Measurements from ENCODE around the gene GALNTL6. TPM values are rescaled to one million over a fixed set of nuclear protein-coding genes. Genes with fewer than 3 reads are reported as not detected.

GALNTL6 gene
- total RNA-seq, 4 donors from 2014 or later, result 0.82 to 0.95 TPM; not detected in 2

- 57 to 81% methylated on average over 1 to 15 of the region's 15 CpGs for WGBS, 2 donors (ENCODE audit: low coverage in 1 of 2)
- TF ChIP-seq, protein P1, sequence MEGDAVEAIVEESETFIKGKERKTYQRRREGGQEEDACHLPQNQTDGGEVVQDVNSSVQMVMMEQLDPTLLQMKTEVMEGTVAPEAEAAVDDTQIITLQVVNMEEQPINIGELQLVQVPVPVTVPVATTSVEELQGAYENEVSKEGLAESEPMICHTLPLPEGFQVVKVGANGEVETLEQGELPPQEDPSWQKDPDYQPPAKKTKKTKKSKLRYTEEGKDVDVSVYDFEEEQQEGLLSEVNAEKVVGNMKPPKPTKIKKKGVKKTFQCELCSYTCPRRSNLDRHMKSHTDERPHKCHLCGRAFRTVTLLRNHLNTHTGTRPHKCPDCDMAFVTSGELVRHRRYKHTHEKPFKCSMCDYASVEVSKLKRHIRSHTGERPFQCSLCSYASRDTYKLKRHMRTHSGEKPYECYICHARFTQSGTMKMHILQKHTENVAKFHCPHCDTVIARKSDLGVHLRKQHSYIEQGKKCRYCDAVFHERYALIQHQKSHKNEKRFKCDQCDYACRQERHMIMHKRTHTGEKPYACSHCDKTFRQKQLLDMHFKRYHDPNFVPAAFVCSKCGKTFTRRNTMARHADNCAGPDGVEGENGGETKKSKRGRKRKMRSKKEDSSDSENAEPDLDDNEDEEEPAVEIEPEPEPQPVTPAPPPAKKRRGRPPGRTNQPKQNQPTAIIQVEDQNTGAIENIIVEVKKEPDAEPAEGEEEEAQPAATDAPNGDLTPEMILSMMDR (IDR thresholded peaks at IDR 0.05), result no peak
- TF ChIP-seq POLR2A (IDR thresholded peaks at IDR 0.05) (no peak), POLR2AphosphoS5 (IDR thresholded peaks at IDR 0.05) (no peak), EP300 (IDR thresholded peaks at IDR 0.05; ENCODE audit: low read depth) (no peak)
- DNase-seq, result no peak
- in situ Hi-C loops (cut with MboI; ENCODE audit: low pct_ligation_motif_present in 1 of 4, low pct_unique_long_range_greater_than_20kb in 1 of 4, low sequenced_read_pairs in 3 of 4), result no loop called here
- Histone ChIP-seq H3K27ac (no peak overlapping the region), H3K36me3 (no peaks in the 10 kb centered on the region), H3K4me3 (no peak overlapping the region), H3K27me3 (no peaks in the 10 kb centered on the region), H3K9me3 (no peaks in the 10 kb centered on the region), H3K4me1 (no peaks in the 10 kb centered on the region)
- intact Hi-C loops (cut with DNase I; ENCODE audit: low total_unique reads), result no loop called here
These were observed 342.7 kb downstream of the GALNTL6 start for GRCh38 chr4:172155838-172156345.

GRCh38 chr4:172157946-172158345 lies 344.7 kb downstream of the GALNTL6 start:
- no peak overlapping the region for H3K4me3 ChIP-seq
- no peak overlapping the region for H3K27ac ChIP-seq
- no peaks in the 10 kb centered on the region for H3K27me3 ChIP-seq
- TF ChIP-seq POLR2A (IDR thresholded peaks at IDR 0.05) (no peak), POLR2AphosphoS5 (IDR thresholded peaks at IDR 0.05) (no peak), EP300 (IDR thresholded peaks at IDR 0.05; ENCODE audit: low read depth) (no peak)
- TF ChIP-seq, protein P1 (IDR thresholded peaks at IDR 0.05), result no peak
- H3K4me1 ChIP-seq, result no peaks in the 10 kb centered on the region
- no peaks in the 10 kb centered on the region for H3K36me3 ChIP-seq
- intact Hi-C loops (cut with DNase I; ENCODE audit: low total_unique reads) (no loop called here), in situ Hi-C loops (cut with MboI; ENCODE audit: low pct_ligation_motif_present in 1 of 4, low pct_unique_long_range_greater_than_20kb in 1 of 4, low sequenced_read_pairs in 3 of 4) (no loop called here)
- H3K9me3 ChIP-seq, result no peaks in the 10 kb centered on the region
- WGBS, 2 donors (ENCODE audit: low coverage in 1 of 2), result 52 to 55% methylated on average over 2 of the region's 2 CpGs
- DNase-seq, result no peak

DNA sequence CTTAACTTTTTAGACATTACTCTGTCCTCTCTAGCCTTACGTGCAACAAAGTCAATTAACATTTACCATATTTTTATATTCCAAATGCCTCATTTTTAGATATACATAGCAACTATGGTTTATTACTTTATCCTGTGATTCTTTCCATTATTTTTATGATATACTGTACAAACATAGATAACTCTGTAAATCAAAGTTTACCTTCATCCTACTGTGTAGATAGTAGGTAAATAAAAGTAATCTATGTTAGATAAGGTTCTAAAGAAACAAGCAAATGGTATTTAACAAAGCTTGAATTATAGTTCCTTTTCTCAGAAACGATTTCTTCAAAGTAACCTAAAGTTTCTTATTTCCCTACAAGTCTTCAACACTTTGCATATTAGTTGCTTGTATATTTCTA lies 350.0 kb downstream of the GALNTL6 start:
- Histone ChIP-seq H3K9me3 (no peaks in the 10 kb centered on the region), H3K27me3 (no peaks in the 10 kb centered on the region), H3K4me1 (no peaks in the 10 kb centered on the region), H3K36me3 (no peaks in the 10 kb centered on the region), H3K4me3 (no peak overlapping the region), H3K27ac (no peak overlapping the region)
- TF ChIP-seq POLR2A (IDR thresholded peaks at IDR 0.05) (no peak), EP300 (IDR thresholded peaks at IDR 0.05; ENCODE audit: low read depth) (no peak), POLR2AphosphoS5 (IDR thresholded peaks at IDR 0.05) (no peak)
- TF ChIP-seq, protein P1 (IDR thresholded peaks at IDR 0.05), result no peak
- 41 to 53% methylated on average over 2 of the region's 2 CpGs for WGBS, 2 donors (ENCODE audit: low coverage in 1 of 2)
- intact Hi-C loops (cut with DNase I; ENCODE audit: low total_unique reads), result no loop called here
- in situ Hi-C loops (cut with MboI; ENCODE audit: low pct_ligation_motif_present in 1 of 4, low pct_unique_long_range_greater_than_20kb in 1 of 4, low sequenced_read_pairs in 3 of 4), result no loop called here
- DNase-seq, result no peak

GRCh38 chr4:172168888-172169287 lies 355.7 kb downstream of the GALNTL6 start:
- no peaks in the 10 kb centered on the region for H3K4me1 ChIP-seq
- H3K9me3 ChIP-seq, result no peaks in the 10 kb centered on the region
- no peak for DNase-seq
- TF ChIP-seq, protein P1 (IDR thresholded peaks at IDR 0.05), result no peak
- TF ChIP-seq POLR2A (IDR thresholded peaks at IDR 0.05) (no peak), POLR2AphosphoS5 (IDR thresholded peaks at IDR 0.05) (no peak), EP300 (IDR thresholded peaks at IDR 0.05; ENCODE audit: low read depth) (no peak)
- no peaks in the 10 kb centered on the region for H3K36me3 ChIP-seq
- 59 to 75% methylated on average over 2 of the region's 2 CpGs for WGBS, 2 donors (ENCODE audit: low coverage in 1 of 2)
- H3K27me3 ChIP-seq, result no peaks in the 10 kb centered on the region
- no peak overlapping the region for H3K27ac ChIP-seq
- no peak overlapping the region for H3K4me3 ChIP-seq
- in situ Hi-C loops (cut with MboI; ENCODE audit: low pct_ligation_motif_present in 1 of 4, low pct_unique_long_range_greater_than_20kb in 1 of 4, low sequenced_read_pairs in 3 of 4) (no loop called here), intact Hi-C loops (cut with DNase I; ENCODE audit: low total_unique reads) (no loop called here)
